ENCODE measurements around the gene C3orf33.

The C3orf33 gene

DNA sequence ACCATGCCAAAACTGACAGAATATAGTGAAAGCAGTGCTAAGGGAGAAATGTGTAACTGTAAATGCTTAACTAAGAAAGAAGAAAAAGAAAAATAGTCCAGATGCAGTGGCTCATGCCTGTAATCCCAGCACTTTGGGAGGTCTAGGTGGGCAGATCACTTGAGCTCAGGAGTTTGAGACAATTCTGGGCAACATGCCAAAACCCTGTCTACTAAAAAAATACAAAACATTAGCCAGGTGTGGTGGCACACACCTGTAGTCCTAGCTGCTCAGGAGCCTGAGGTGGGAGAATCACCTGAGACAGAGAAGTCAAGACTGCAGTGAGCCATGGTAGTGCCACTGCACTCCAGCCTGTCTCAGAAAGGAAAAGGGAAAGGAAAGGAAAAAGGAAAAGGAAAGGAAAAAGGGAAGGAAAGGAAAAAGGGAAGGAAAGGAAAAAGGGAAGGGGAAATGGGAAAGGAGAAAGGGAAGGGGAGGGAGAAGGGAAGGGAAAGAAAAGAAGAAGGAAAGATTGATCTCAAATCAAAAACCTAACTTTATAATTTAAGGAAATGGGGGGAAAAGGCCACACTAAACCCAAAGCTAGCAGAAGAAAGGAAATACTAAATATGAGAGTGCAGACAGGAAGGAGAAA, 20.3 kb downstream of the C3orf33 start:
- no peak for DNase-seq

- no peak for DNase-seq
These were observed 23.6 kb downstream of the C3orf33 start for GRCh38 chr3:155782390-155782953.

- no peak for DNase-seq
These were observed 25.8 kb downstream of the C3orf33 start for GRCh38 chr3:155780291-155780690.

- no peak for DNase-seq
These were observed 27.6 kb downstream of the C3orf33 start for GRCh38 chr3:155778462-155778861.

DNA sequence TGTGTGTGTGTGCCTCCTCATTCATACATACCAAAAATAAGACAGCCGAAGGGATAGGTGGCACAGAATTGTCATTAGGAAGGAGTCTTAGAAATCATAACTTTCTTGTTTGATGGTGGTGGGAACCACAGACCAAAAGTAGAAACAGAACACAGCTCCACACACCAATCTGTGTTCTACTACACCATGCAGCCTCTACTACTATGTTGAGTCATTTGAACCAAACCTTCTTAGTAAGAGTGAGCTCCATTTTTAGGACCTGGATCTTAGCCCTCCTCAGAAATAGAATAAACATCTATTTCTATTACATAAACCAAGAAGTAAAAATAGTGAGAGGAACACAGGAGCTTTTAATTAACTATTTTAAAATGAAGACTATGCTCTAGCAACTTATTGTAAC, 33.3 kb downstream of the C3orf33 start:
- no peak for DNase-seq

- no peak for DNase-seq
These were observed 35.0 kb downstream of the C3orf33 start for GRCh38 chr3:155771126-155771525.

- DNase-seq, result no peak
These were observed 39.9 kb downstream of the C3orf33 start for GRCh38 chr3:155766206-155766605.

DNA sequence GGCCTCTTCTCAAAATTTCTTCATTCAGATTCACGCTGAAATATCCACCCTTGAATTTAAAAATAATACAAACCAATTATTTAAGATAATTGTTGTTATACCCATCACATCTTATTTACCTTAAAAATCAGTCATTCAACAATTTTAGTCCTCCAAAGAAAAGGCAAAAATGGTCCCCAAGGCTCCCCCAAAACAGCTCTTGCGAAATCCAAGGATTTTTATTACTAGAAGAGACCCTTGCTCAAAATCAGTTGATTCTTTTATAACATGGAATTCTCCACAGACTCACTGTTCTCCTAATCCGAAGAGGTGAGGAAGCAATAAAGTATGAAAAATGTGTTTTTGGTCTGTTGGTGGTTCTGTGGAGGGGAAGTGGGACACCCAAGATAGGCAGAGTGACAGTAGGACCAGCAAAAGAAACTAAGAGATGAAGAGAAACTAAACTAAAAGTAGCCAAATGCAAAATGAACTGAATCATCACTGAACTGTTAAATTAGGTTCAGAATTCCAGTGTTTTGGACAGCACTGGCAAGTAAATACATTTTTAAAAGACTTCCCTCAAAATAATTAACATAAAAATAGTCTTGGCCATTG, 42.1 kb downstream of the C3orf33 start:
- DNase-seq, result no peak

DNA sequence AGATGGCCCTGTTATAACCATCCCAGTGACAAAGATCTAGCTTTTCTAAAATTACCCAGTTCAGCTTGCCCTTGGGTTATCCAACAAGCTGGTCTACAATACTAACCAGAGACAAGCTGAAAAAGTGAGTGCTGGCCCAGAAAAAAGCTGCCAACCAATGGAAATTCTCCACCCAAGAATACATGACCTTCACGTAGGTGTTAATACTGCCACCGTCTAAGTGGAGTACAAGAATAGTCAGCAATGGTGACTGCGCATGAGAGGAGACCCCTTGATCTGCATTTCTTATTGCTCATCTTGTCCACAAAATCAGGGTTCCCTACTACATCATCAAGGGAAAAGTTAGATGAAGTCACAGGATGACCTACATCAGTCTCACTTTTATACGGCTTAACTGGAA, 45.4 kb downstream of the C3orf33 start:
- no peak for DNase-seq

- DNase-seq, result no peak
These were observed 48.5 kb downstream of the C3orf33 start for GRCh38 chr3:155757577-155757976.

DNA sequence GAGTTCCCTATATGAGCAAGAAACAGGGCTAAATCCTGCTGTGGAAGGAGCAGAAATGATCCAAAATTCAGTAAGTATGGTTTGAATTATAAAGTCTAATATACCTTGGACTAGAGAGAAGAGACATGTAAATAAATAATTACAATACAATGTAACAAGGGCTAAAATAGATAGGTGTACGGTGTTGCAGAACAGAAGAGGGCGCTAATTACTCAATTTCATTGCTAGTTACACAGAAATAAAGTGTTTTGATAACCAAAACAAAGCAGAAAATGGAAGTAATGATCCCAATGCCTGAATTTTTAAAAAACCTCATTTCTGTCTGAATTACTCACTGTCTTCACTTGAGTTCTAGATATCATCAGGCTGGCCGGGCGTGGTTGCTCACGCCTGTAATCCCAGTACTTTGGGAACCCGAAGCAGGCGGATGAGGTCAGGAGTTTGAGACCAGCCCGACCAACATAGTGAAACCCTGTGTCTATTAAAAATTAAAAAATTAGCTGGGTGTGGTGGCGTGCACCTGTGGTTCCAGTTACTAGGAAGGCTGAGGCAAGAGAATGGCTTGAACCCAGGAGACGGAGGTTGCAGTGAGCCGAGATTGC, 52.9 kb downstream of the C3orf33 start:
- peak in 1 of 2 donors; percentile 19 for DNase-seq

- no peak for DNase-seq
These were observed 57.3 kb downstream of the C3orf33 start for GRCh38 chr3:155748611-155749365.

- no peak for DNase-seq
These were observed 58.2 kb downstream of the C3orf33 start for GRCh38 chr3:155747946-155748290.

DNA sequence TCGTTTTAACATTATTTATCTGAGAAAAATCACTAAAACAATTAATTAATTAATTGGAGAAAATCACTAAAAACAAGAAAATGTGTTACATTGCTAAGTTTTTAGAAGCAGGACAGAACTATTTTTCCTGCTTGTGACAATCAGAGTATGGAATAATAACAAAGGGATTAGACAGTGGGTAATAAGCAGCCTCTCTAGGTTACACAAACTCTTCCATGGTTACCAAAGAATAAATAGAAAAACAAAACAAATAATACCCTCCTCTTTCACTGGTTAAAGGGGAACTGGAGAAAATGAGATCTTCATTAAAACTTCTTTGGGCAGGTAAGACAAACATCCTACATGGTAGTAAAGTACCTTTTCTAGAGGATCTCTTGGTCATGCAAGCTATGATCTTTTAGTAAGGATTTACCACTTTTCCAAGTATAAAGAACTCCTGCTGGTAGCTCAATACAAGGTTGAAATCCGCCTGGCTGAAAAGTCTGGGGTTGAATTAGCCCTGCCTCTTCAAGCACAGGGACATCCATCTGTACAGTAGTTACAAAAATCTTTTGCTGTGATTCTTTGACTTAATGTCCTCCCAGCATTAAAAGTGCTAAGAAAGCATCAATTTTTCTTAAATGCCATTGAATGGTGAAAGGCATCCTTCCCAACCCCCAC, 58.7 kb downstream of the C3orf33 start:
- DNase-seq, result no peak

GRCh38 chr3:155746703-155747102, 59.4 kb downstream of the C3orf33 start:
- DNase-seq, result no peak

DNA sequence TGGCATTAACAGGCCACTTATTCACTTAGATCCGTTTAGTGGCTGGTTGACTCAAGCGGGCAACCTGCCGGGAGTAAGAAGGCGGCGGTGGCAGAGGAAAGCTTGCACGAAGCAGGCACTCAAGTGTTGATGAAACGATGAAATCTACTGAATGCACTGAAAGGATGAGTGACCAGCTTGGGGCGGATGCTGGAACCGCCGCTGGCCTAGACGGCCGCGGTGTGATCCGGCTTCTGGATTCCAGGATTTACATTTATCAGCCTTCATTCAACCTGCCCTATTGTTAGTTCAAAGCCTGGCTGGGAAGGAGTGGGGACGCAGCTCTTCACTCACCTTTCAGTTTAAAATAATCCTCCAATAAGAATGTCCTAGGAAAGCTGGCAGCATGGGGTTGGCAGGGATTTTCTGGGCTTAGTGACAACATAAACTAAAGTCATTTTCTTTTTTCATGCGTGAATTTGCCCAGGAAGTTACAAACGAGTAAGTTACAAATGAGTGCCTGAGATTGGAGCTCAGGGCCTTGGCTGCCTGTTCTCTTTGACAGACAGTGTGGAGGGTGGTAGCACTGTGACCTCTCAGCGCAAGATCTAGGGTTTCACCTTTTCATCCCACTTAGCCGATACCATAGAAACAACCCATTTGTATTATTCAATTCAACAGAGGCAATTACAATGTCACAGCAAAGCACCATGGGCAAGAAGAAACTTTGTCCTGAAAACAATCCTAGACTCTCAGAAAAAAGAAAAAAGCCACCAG, 60.1 kb downstream of the C3orf33 start:
- no peak for DNase-seq

DNA sequence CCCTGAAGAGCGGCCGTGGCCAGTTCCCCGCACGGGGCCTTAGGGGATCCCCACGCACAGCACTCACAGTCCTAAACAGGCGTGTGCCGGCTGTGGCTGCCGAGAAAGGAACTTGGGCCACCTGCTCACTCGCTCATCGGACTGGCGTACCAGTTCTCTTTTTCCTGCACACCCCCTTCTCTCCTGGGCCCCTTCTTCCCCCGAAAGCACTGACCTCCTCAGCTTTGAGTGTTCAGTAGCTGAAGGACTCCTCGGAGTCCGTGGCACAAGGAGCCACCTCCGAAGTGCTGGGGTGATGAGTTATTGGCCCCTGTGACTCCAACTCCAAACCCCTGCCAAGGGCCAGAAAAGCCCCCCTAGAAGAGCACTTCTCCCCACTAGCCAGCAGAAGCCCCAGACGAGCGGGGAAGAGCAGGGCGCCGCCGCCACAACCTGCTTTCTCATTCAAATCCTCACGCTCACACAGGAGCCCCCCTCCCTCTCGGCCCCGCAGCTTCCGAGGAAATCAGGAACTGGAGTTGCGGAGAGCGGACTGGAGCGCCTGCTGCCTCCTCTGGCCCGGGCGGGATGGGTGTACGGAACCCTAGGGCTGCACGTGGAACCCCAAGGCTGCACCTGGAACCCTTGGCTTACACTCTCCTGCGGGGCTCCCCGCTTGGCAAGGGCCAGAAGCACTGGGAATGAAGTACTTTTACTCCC, 61.3 kb downstream of the C3orf33 start, which contains the start of gene PLCH1:
Gene PLCH1 (minus strand): TSS at position 446 of the 699 bp plus-strand sequence. CDS start 40,847 bp downstream, outside the sequence.
- DNase-seq, result peak; percentile 25 to 36

- DNase-seq, result no peak
These were observed 62.0 kb downstream of the C3orf33 start for GRCh38 chr3:155744010-155744625.

- DNase-seq, result no peak
These were observed 62.5 kb downstream of the C3orf33 start for GRCh38 chr3:155743606-155744005.

GRCh38 chr3:155742349-155742965, 63.6 kb downstream of the C3orf33 start:
- DNase-seq, result no peak

DNA sequence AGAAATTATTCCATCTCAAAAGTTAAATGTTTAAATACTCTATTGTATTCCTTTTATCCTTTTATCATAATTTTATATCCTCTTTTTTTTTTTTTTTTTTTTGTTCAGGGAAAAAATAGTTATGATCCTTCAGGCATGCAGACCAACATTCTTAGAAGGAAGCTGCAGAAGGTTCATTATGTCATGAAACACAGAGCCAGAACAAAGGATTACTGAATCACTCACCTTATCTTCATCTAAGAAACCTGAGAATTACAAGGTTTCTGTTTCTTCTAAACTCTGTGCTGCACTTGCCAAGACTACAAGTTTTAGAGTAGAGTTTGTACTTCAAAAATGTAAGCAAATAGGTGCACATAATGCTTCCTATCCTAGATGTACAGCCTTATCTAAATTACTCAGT, 64.5 kb downstream of the C3orf33 start:
- DNase-seq, result no peak

Data from bone marrow (tissue), 2 donors.